Adipose tissue (tissue), 3 donors: ENCODE data around the gene IGF2BP3. TPM values are rescaled to one million over a fixed set of nuclear protein-coding genes. Genes with fewer than 3 reads are reported as not detected.
"Not testable (repeated sequence)": the region's sequence is repeated elsewhere in the genome, so short reads cannot be mapped to it uniquely, and the experiment has no call there.

Experiments used
- H3K27ac ChIP-seq: one replicate; pipeline ENCODE4 v1.5.1; 2013; ENCODE audit warnings: low read depth, low read length
- WGBS, 3 donors: extraction: QIAGEN DNeasy Blood & Tissue Kit; methylation state at CpG; one replicate each; pipeline ENCODE4 v1.1.7; 2013; 5-methylcytosine and 5-hydroxymethylcytosine counted together
- polyA plus RNA-seq, 3 donors: library from polyadenylated mRNA; stranded (reverse); fragments of 200-250 nt; gene quantifications; one replicate each; pipeline ENCODE4 v1.2.3, GENCODE V29; 2013
- donor health status: healthy with polysubstance abuse.
- donor health status: Bipolar disorder and iron deficiency.
- donor health status: healthy.

IGF2BP3 gene
- polyA plus RNA-seq, 3 donors = 0.07 to 0.68 (median 0.45) TPM

DNA sequence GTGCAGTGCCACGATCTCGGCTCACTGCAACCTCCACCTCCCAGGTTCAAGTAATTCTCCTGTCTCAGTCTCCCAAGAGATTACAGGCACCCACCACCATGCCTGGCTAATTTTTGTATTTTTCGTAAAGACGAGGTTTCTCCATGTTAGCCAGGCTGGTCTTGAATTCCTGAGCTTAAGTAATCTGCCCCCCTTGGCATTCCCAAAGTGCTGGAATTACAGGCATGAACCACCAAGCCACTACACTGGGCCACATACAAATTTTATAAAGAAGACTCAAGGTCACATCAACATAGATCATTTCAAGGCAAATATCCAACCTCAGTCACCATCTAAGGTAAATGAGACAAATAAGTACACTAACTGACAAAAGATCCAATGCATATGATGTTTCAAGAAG is 32.1 kb downstream of the IGF2BP3 start:
- 91 to 97% (median 95%) methylated on average over 4 of the region's 4 CpGs for WGBS, 3 donors
- no peak overlapping the region for H3K27ac ChIP-seq

DNA sequence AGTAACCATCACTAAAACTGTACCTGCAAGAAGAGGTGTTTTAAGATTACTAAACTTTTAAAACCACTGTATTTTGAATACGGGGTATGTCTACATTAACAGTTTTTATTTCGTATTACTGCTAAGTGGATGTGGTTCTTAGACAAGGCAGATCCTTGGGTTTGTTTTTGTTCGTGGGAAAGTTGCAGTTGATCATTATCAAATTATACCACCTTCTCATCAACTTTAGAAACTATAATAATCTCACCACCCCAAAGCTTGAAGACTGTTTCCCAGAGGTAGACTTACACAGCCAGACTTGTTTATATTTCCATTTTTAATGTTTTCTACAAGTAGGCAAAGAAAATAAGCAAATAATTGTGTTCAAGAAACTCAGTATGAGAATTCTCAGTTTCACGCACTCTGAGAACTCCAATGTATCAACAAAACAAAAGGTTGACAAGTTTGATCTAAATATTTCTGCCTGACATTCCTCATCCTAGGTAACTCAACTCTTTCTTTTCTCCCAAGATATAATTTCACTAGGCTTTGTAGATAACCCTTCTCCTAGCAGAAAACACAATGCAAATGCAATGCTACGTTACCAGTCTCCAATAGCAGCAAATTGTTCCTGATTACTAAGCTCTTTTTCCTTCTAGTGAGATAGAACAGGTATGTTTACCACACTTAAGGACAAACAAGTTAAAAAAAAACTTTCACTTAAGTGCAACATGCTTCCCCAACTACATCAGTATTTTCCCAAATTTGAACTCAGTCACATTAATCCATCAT is 36.0 kb downstream of the IGF2BP3 start:
- H3K27ac ChIP-seq = no peak overlapping the region
- WGBS, 3 donors = 83 to 86% (median 84%) methylated on average over 5 of the region's 5 CpGs

DNA sequence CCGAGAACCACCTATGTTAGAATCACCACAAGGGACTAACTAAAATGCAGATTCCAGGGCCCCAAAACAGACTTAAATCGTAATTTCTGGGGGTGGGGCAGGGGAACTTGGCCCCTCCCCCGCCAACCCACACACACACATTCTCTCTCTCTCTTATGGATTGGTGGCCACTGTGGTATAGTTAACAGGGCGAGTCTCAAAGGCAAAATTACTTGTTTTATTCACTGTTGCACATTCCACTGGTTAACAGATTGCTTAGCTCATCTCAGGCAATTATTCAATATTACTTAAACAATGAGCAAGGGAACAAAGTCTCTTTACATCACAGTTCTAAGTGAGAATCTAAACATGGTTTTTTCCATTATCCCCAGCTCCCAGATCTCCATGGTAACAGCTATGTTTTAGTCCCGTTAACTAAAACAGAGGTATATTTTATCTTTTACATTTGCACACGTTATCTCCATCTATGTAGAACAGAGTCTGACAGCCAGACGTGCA is 38.5 kb downstream of the IGF2BP3 start:
- WGBS, 3 donors = 75 to 78% (median 77%) methylated on average over 7 of the region's 7 CpGs

DNA sequence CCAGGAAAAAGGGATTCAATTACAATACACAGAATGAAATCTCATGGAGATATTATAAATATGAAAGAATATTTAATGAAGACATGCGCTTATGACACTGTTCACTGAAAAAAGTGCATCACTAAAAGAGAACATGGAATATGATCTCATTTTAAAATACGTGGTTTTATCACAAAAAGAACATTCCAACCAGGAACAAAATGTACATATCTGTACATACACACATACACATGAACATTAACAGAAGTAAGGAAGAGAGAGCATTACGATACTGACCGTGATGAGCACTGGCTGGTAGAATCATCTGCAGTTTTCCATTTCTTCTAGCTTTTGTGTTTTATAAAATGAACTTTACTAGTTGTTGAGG is 39.4 kb downstream of the IGF2BP3 start:
- H3K27ac ChIP-seq = no peak overlapping the region
- WGBS, 3 donors = 81 to 90% (median 90%) methylated on average over 4 of the region's 4 CpGs

More for the DNA sequence above, 38.5 kb downstream of the IGF2BP3 start:
- H3K27ac ChIP-seq = no peak overlapping the region

DNA sequence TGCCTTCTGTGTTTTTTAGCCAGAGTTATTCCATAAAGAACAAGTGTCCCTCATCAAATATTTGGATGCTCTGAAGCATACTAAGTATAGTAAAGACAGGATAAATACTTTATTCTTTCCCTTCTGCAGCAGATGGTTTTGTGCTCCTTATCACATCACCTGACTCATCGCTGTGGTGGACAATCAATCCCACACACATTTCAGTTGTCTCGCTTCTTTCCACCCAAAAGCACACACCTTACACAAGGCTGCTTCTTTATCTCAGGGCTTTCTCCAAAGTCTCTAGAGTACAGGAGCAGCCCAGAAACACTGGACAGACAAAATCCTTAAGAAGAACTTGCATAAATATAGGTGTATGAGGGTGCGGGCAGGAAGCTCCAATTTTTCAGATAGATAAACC is 43.4 kb downstream of the IGF2BP3 start:
- WGBS, 3 donors = 74 to 96% (median 87%) methylated on average over 3 of the region's 3 CpGs
- no peak overlapping the region for H3K27ac ChIP-seq

DNA sequence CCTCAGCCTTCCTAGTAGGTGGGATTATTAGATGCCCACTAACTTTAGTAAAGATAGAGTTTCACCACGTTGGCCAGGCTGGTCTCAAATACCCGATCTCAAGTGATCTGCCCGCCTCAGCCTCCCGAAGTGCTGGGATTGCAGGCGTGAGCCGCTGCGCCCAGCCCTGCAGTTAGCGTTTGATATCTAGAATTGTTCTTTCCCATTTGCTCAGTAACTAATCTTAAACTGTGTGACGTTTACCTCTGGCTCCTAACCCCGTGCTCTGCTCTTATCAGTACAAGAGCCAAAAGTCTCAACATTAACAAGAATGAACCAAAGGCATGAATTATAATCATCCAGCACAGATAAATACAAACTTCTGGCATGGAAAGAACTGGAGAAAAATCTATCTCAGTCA is 47.4 kb downstream of the IGF2BP3 start:
- 19 to 66% (median 60%) methylated on average over 10 of the region's 10 CpGs for WGBS, 3 donors
- no peak overlapping the region for H3K27ac ChIP-seq

DNA sequence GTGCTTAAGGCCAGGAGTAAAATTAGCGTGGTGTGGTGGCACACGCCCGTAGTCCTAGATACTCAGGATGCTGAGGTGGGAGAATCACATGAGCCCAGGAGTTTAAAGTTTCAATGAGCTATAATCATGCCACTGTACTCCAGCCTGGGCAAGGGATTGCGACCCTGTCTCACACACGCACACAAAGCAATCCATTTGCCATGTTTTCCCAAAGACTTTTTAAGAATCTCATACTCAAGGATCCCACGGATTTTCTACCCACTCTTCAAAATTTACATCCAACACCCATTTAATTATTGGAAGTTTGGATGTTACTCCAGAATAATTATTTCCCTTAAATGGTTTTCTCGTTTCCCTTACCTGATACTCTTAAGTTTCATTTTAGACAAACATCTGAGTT is 47.9 kb downstream of the IGF2BP3 start:
- WGBS, 3 donors = 67 to 70% (median 68%) methylated on average over 7 of the region's 7 CpGs

DNA sequence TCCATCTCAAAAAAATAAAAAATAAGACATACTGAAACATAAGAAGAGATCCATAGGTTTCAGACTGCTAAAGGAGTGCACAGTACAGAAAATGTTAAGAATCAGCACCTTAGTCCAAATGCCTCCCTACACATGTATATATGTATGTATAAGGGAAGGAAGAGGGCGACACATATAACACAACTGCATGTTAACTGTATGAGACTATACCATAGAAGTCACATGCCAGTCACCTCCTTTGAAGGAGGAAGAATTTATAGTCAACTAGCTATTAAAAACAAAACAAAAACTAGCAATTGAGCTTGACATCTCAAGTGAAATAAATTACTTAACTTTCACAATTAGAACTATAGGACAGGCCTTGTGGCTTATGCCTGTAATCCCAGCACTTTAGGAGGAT is 50.4 kb downstream of the IGF2BP3 start:
- H3K27ac ChIP-seq = no peak overlapping the region
- 94 to 96% (median 96%) methylated on average over 1 of the region's 1 CpG for WGBS, 3 donors

More for the DNA sequence above, 47.9 kb downstream of the IGF2BP3 start:
- no peak overlapping the region for H3K27ac ChIP-seq

DNA sequence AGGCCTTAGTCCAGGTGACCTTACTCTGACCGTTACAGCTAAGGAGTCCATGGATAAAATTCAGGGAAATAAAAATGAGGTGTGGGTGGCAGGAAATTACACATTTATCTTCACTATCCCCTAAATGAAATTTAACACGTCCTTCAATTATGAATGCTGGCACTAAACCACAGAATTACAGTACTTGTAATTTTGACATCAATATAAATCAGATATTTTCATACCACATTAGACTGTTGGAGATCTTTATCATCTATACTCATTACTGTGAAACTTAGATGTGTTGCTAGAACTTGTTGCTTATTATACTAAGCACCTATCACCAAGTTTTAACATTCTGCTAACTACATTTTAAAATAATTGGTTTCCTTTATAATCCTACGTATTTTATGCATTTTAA is 51.1 kb downstream of the IGF2BP3 start:
- WGBS, 3 donors = 65 to 73% (median 69%) methylated on average over 3 of the region's 3 CpGs
- no peak overlapping the region for H3K27ac ChIP-seq

DNA sequence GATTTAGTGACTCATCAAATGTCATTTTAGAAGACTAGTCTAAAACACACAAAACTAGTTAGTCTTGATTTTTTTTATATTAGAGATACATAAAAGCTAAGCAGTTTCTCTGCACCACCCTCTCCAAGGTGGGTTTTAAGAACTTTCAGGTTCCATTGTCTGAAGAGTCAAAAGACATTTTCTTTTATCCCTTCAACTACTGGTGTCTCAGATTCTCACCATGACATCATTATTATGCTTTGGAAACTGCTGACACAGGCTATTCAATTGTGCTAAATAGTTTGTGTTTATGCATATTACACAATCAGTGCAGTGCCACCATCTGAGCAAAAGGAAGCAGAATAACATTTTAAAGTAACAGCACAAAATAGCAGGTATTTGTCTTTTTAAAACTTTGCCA is 52.2 kb downstream of the IGF2BP3 start:
- H3K27ac ChIP-seq = no peak overlapping the region

DNA sequence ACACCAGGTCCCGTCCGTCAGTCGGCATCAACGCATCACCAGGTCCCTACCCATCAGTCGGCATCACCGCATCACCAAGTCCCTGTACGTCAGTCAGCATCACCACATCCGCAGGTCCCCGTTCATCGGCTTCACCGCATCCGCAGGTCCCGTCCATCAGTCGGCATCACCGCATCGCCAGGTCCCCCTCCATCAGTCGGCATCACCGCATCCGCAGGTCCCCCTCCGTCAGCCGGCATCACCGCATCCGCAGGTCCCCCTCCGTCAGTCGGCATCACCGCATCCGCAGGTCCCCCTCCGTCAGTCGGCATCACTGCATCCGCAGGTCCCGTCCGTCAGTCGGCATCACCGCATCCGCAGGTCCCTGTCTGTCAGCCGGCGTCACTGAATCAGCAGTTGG is 55.1 kb downstream of the IGF2BP3 start:
- whole genome bisulfite sequencing, 3 donors = 97 to 99% (median 98%) methylated on average over 37 of the region's 37 CpGs
- no peak overlapping the region for H3K27ac ChIP-seq

DNA sequence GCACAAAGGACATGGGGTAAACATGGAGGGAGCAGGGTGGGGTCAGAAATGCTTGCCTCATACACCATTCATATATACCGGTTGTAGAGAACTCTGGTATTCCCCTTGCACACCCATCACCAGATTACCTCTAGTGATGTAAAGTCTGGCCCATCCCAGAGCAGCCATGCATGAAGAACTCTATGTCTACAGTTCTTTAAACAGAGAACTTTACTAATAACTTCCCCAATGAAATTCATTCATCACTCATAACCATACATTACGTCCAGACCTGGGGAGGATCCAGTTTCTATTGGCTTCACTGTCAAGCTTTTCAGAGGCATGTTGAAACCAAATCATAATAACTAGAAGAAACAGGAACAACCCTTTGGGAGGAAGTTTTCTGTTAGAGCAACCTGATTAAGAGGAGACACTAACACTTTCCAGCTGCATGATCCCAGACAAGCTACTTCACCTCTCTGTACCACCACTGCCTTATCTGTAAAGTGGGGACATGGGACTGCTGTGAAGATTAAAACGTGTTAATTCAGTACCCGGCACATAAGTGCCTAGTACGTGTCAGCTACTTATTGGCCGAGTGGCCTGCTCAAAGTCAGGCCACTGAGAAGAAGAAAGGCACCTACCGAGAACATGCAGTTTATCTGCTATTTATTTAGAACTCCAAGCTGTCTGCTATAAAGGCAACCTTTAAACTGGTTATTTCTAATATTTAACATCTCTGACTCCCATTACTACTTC is 59.7 kb downstream of the IGF2BP3 start:
- no peak overlapping the region for H3K27ac ChIP-seq
- WGBS, 3 donors = 77 to 84% (median 78%) methylated on average over 7 of the region's 7 CpGs

DNA sequence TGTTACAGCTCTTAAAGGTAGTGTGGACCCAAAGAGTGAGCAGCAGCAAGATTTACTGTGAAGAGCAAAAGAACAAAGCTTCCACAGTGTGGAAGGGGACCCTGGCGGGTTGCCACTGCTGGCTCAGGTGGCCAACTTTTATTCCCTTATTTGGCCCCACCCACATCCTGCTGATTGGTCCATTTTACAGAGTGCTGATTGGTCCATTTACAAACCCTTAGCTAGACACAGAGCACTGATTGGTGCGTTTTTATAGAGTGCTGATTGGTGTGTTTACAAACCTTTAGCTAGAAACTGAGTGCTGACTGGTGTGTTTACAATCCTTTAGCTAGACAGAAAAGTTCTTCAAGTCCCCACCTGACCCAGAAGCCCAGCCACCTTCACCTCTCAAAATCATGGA is 63.7 kb downstream of the IGF2BP3 start:
- H3K27ac ChIP-seq = not testable (repeated sequence)
- WGBS, 3 donors = 91 to 100% (median 100%) methylated on average over 2 of the region's 2 CpGs

DNA sequence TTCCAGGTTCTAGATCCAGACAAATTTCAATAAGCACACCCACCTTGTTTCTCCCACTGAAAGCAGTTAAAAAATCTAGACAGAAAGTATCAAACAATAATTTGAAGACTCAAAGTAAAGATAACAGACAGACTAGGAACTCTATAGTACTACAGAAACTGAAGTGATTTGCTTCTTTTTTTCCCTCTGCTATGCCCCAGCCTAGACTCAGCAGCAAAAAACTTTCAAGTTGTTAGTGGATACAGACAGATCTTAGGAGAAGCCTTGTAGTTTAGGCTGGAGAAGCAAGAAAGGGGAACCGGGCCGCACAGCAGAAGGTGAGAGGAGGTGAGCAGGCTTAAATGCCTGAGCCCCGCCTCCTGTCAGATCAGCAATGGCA is 65.1 kb downstream of the IGF2BP3 start:
- H3K27ac ChIP-seq = no peak overlapping the region
- WGBS, 3 donors = 94 to 96% (median 96%) methylated on average over 3 of the region's 3 CpGs

DNA sequence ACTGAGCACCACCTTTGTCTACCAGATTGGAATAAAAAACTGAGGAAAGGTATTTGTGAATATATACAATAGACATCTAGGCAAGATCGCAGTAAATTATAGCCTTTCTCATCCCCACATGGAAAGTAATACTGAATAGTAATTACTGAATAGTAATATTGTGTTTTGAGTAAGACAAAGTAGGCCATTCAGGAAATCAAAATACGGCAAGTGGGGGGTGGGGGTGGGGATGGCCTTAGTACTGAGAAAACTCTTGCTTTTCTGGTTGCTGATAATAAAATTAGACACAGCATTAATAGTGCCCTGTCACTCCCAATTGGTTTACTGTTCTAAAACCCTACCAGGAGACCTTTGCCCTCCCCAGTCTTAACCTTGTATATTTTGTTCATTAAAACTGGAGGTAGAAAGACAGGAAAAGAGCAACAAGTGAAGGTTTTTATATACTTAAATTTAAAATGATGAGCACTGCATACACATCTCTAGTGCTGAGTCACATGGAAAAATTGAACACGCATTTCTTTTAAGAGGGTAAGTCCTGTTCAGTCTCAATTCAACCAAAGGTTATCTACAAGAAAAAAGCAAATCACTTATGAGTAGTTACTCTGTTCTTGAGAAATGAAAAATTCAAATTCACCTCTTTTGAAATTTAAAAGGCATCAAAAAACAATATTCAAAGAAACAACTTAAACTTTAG is 65.6 kb downstream of the IGF2BP3 start:
- WGBS, 3 donors = 79 to 84% (median 84%) methylated on average over 3 of the region's 3 CpGs

DNA sequence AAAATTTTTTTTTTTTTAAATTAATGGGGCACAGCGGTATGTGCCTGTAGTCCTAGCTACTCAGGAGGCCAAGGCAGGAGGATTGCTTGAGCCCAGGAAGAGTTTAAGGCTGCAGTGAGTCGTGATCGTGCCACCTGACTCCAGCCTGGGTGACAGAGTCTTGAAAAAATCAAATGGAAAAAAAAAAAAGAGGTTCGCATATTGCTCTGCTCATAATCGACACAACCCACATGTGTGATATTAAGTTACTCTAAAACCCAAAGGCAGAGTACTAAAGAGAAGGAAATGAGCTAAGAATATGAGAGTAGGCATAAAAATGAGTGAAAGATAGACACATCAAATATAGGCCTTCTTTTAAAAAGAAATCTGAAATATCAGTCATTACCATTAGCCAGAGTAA is 66.3 kb downstream of the IGF2BP3 start:
- no peak overlapping the region for H3K27ac ChIP-seq
- WGBS, 3 donors = 92 to 97% (median 96%) methylated on average over 5 of the region's 5 CpGs

More for the DNA sequence above, 65.6 kb downstream of the IGF2BP3 start:
- H3K27ac ChIP-seq = no peak overlapping the region

DNA sequence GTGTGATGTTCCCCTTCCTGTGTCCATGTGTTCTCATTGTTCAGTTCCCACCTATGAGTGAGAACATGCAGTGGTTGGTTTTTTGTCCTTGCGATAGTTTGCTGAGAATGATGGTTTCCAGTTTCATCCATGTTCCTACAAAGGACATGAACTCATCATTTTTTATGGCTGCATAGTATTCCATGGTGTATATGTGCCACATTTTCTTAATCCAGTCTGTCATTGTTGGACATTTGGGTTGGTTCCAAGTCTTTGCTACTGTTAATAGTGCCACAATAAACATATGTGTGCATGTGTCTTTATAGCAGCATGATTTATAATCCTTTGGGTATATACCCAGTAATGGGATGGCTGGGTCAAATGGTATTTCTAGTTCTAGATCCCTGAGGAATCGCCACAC is 72.2 kb downstream of the IGF2BP3 start:
- WGBS, 3 donors = 92 to 100% (median 96%) methylated on average over 2 of the region's 2 CpGs

DNA sequence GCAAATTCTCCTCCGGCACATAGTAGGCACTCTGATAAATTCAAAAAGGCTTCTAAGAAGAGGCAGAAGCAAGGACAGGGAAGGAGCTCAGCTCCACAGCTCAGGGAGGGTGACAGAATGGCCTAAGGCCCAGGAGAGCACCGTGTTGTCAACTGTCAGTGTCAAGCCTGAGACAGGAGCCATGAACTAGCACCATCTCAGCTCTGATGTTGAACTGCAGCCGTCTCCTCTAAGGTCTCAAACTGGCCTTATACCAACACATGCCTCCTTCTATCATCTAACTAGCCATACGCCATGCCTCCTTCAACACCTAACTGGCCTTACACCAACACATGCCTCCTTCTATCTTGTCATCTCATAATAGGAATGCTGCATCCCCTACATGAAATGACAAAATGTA is 73.0 kb downstream of the IGF2BP3 start:
- 84 to 88% (median 86%) methylated on average over 4 of the region's 4 CpGs for WGBS, 3 donors
- H3K27ac ChIP-seq = no peak overlapping the region

More for the DNA sequence above, 72.2 kb downstream of the IGF2BP3 start:
- H3K27ac ChIP-seq = not testable (repeated sequence)
